Measurements from ENCODE around the gene DGKI.

Gene DGKI

DNA sequence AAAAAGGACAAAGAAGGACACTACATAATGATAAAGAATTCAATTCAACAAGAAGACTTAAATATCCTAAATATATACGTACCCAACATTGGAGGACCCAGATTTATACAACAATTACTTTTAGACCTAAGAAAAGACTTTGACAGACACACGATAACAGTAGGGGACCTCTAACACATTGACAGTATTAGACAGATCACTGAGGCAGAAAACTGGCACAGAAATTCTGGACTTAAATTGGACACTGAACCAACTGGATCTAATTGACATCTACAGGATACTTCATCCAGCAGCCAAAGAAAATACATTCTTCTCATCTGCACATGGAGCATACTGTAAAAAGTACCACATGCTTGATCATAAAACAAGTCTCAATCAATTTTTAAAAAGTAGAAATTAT is 103.8 kb downstream of the DGKI start:
- H3K4me3 ChIP-seq (ENCODE audit: low read depth, low read length): no peak overlapping the region
- in situ Hi-C loops (cut with HindIII; ENCODE audit: low sequenced_read_pairs): no loop called here
- TF ChIP-seq, protein P1, sequence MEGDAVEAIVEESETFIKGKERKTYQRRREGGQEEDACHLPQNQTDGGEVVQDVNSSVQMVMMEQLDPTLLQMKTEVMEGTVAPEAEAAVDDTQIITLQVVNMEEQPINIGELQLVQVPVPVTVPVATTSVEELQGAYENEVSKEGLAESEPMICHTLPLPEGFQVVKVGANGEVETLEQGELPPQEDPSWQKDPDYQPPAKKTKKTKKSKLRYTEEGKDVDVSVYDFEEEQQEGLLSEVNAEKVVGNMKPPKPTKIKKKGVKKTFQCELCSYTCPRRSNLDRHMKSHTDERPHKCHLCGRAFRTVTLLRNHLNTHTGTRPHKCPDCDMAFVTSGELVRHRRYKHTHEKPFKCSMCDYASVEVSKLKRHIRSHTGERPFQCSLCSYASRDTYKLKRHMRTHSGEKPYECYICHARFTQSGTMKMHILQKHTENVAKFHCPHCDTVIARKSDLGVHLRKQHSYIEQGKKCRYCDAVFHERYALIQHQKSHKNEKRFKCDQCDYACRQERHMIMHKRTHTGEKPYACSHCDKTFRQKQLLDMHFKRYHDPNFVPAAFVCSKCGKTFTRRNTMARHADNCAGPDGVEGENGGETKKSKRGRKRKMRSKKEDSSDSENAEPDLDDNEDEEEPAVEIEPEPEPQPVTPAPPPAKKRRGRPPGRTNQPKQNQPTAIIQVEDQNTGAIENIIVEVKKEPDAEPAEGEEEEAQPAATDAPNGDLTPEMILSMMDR (IDR thresholded peaks at IDR 0.05; ENCODE audit: low read depth, low read length): no peak
- no peak for DNase-seq (ENCODE audit: low read depth, low spot score)

DNA sequence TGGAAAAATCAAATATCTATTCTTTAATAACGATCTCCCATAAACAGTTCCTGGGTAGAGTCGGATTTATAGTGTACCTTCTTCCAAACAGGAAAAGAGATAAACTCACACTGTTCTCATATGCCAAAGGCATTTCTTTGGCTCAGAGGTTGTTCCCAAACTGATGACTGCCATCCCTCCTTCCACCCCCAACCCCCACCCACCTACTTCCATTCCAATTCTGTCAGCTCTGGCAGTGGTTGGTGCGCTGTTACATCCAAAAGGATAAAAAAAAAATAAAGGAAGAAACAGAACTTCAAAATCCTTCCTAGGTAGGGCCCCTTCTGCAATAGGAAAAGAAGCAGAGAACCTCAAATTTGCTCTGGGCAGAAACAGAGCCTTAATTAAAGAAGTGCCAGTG is 104.7 kb downstream of the DGKI start:
- in situ Hi-C loops (cut with HindIII; ENCODE audit: low sequenced_read_pairs): no loop called here
- TF ChIP-seq, protein P1 (IDR thresholded peaks at IDR 0.05; ENCODE audit: low read depth, low read length): no peak
- DNase-seq (ENCODE audit: low read depth, low spot score): no peak
- no peak overlapping the region for H3K4me3 ChIP-seq (ENCODE audit: low read depth, low read length)

DNA sequence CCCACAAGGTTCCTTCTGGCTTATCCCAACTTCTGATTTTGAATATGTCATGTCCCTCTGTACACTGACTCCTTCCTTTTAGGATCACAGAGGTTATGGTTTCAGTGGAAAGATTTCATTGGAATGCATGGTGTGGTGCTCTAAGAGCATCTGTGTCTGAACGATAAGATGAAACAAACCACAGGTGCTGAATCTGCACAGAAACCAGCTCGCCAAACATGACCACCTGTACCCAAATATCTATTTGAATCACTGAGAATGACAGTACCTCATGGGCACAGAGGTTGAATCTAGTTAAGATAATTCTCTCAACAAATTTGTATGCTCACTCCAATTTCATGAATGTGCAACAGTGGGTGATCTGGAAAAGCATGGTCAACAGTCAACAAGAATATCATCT is 105.3 kb downstream of the DGKI start:
- in situ Hi-C loops (cut with HindIII; ENCODE audit: low sequenced_read_pairs): no loop called here
- TF ChIP-seq, protein P1 (IDR thresholded peaks at IDR 0.05; ENCODE audit: low read depth, low read length): no peak
- DNase-seq (ENCODE audit: low read depth, low spot score): no peak
- no peak overlapping the region for H3K4me3 ChIP-seq (ENCODE audit: low read depth, low read length)

DNA sequence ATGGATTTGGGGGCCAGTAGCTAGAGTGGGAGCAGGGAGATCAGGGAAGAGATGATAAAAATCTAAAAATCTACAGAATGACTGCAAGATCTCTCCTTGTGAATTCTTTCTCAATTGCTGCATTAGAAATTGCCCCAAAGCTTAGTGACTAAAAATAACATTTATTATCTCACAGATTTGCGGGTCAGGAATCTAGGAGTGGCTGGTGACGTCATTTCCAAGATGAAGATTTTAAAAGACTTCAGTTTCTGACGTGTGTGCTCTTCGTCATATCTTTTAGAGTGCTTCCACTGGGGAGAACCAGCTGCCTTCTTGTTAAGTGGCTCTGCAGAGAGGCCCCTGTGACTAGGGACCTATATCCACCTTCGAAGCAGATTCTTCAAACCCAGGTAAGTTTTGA is 112.6 kb downstream of the DGKI start:
- TF ChIP-seq, protein P1 (IDR thresholded peaks at IDR 0.05; ENCODE audit: low read depth, low read length): no peak
- DNase-seq (ENCODE audit: low read depth, low spot score): no peak
- in situ Hi-C loops (cut with HindIII; ENCODE audit: low sequenced_read_pairs): no loop called here
- no peak overlapping the region for H3K4me3 ChIP-seq (ENCODE audit: low read depth, low read length)

DNA sequence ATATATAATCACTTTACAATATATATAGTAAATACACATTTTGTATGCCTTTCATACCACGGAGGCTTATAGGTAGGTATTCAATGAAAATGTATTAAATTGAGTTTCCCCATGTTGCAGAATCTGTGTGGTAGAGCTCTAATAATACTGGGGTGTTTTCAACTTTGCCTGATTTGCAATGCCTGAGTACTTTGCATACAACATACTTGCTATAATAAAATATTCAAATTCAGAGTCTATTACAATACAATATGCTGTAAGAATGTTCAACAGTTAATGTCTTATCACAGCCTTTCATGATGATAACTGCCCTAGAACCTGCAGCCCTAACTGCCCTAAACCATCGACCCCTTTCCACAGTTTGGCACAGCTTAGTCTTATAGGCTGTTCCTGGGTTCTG is 114.6 kb downstream of the DGKI start:
- in situ Hi-C loops (cut with HindIII; ENCODE audit: low sequenced_read_pairs): no loop called here
- H3K4me3 ChIP-seq (ENCODE audit: low read depth, low read length): no peak overlapping the region
- no peak for DNase-seq (ENCODE audit: low read depth, low spot score)
- TF ChIP-seq, protein P1 (IDR thresholded peaks at IDR 0.05; ENCODE audit: low read depth, low read length): no peak

DNA sequence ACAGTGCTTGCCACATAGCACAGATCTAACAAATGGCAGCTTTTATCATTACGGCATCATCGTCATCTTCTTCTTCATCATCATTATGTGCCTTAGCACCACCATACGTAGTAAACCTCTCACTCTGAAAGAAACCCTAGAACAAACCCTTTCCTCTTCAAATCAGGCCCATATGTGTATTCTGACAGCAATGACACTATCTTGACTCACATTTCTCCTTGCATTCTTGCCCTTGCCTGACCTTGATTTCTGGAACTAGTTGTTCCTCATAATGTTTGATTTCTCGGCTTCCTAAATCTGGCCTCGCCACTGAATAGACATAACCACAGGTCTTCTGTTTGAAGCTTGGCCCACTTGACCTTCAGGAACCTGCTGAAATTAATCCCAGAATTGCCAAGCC is 115.3 kb downstream of the DGKI start:
- no peak overlapping the region for H3K4me3 ChIP-seq (ENCODE audit: low read depth, low read length)
- in situ Hi-C loops (cut with HindIII; ENCODE audit: low sequenced_read_pairs): no loop called here
- DNase-seq (ENCODE audit: low read depth, low spot score): no peak
- TF ChIP-seq, protein P1 (IDR thresholded peaks at IDR 0.05; ENCODE audit: low read depth, low read length): no peak

DNA sequence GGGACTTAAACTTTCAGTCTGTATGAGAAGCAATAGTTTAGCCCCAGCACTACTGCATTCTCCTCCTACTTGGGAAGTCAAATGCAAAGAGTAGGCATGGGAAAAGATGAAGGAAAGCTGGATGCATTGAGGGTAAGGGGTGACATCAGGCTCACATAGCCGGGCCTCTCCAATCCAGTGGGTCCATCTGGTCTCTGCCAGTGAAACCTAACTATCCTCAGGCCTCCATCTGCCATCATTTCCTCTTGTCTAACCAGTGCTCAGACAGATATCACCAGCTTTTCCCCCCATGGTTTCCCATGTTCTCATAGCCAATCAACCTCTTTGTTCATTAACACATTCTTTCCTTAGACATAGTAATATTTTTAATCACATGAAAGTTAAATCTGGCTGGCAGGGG is 118.3 kb downstream of the DGKI start:
- in situ Hi-C loops (cut with HindIII; ENCODE audit: low sequenced_read_pairs): no loop called here
- no peak for DNase-seq (ENCODE audit: low read depth, low spot score)
- H3K4me3 ChIP-seq (ENCODE audit: low read depth, low read length): no peak overlapping the region
- TF ChIP-seq, protein P1 (IDR thresholded peaks at IDR 0.05; ENCODE audit: low read depth, low read length): no peak

Data from astrocyte of the spinal cord (primary cell).